Activated CD4-positive, alpha-beta T cell treated with anti-CD3 and anti-CD28 coated beads, Interleukin-2, amount 50 U/mL, for 24 hours (primary cell): ENCODE data around the gene CA10.

ENCODE experiments used
- DNase-seq, 2 donors: peaks; one replicate each; pipeline ENCODE4 v3.0.0-alpha.2; 2020; ENCODE audit warnings: low read depth in 1 of 2, low spot score in 1 of 2

Gene CA10

GRCh38 chr17:51652529-51652928, 506.0 kb downstream of the CA10 start:
- no peak for DNase-seq

GRCh38 chr17:51651513-51652298, 506.8 kb downstream of the CA10 start:
- DNase-seq: no peak

- DNase-seq: no peak
These were observed 507.7 kb downstream of the CA10 start for GRCh38 chr17:51650772-51651171.

- no peak for DNase-seq
These were observed 508.3 kb downstream of the CA10 start for GRCh38 chr17:51650202-51650601.

- DNase-seq: no peak
These were observed 510.7 kb downstream of the CA10 start for GRCh38 chr17:51647826-51648225.

- DNase-seq: no peak
These were observed 511.4 kb downstream of the CA10 start for GRCh38 chr17:51647067-51647466.

- no peak for DNase-seq
These were observed 512.0 kb downstream of the CA10 start for GRCh38 chr17:51646539-51646938.

GRCh38 chr17:51645056-51645455, 513.5 kb downstream of the CA10 start:
- no peak for DNase-seq

GRCh38 chr17:51643702-51644490, 514.6 kb downstream of the CA10 start:
- DNase-seq: no peak

GRCh38 chr17:51642029-51642428, 516.5 kb downstream of the CA10 start:
- DNase-seq: no peak

GRCh38 chr17:51640108-51640622, 518.3 kb downstream of the CA10 start:
- no peak for DNase-seq

GRCh38 chr17:51638971-51639370, 519.5 kb downstream of the CA10 start:
- no peak for DNase-seq

GRCh38 chr17:51636291-51636690, 522.2 kb downstream of the CA10 start:
- no peak for DNase-seq

- no peak for DNase-seq
These were observed 528.3 kb downstream of the CA10 start for GRCh38 chr17:51630101-51630671.

GRCh38 chr17:51629232-51629631, 529.3 kb downstream of the CA10 start:
- DNase-seq: no peak

- no peak for DNase-seq
These were observed 530.7 kb downstream of the CA10 start for GRCh38 chr17:51627779-51628178.

GRCh38 chr17:51618476-51618875, 540.0 kb downstream of the CA10 start:
- DNase-seq: no peak

- no peak for DNase-seq
These were observed 540.5 kb downstream of the CA10 start for GRCh38 chr17:51617986-51618385.

GRCh38 chr17:51613255-51613654, 545.3 kb downstream of the CA10 start:
- no peak for DNase-seq

GRCh38 chr17:51612692-51613091, 545.8 kb downstream of the CA10 start:
- no peak for DNase-seq

- no peak for DNase-seq
These were observed 546.9 kb downstream of the CA10 start for GRCh38 chr17:51611585-51611984.

GRCh38 chr17:51610834-51611233, 547.7 kb downstream of the CA10 start:
- DNase-seq: no peak
